Fibroblast of upper back skin (primary cell): ENCODE measurements around the gene XDH.

Experiments
- DNase-seq: peaks from one replicate; pipeline ENCODE4 v3.0.0-alpha.2; 2013

Gene XDH

GRCh38 chr2:31414601-31415241 is at the start of gene XDH:
Gene XDH (minus strand): TSS chr2:31414742. CDS start chr2:31414666, 76 bp downstream.
- DNase-seq = no peak

- no peak for DNase-seq
These were observed 43.1 kb upstream of the XDH start for GRCh38 chr2:31457651-31458050.

- DNase-seq = peak; percentile 67
These were observed 32.3 kb upstream of the XDH start for GRCh38 chr2:31446848-31447247.

- peak; percentile 6 for DNase-seq
These were observed 27.8 kb upstream of the XDH start for GRCh38 chr2:31442376-31442775.

GRCh38 chr2:31440764-31441163 is 26.2 kb upstream of the XDH start:
- peak; percentile 97 for DNase-seq

GRCh38 chr2:31434911-31435310 is 20.4 kb upstream of the XDH start:
- no peak for DNase-seq

GRCh38 chr2:31433541-31433940 is 19.0 kb upstream of the XDH start:
- no peak for DNase-seq

GRCh38 chr2:31430439-31431165 is 16.1 kb upstream of the XDH start:
- DNase-seq = no peak

GRCh38 chr2:31429759-31430438 is 15.4 kb upstream of the XDH start:
- no peak for DNase-seq

- DNase-seq = no peak
These were observed 14.5 kb upstream of the XDH start for GRCh38 chr2:31429040-31429439.

- no peak for DNase-seq
These were observed 13.5 kb upstream of the XDH start for GRCh38 chr2:31428001-31428418.

GRCh38 chr2:31426096-31426495 is 11.6 kb upstream of the XDH start:
- no peak for DNase-seq

GRCh38 chr2:31421634-31422033 is 7.1 kb upstream of the XDH start:
- no peak for DNase-seq

GRCh38 chr2:31420936-31421335 is 6.4 kb upstream of the XDH start:
- peak; percentile 40 for DNase-seq

- no peak for DNase-seq
These were observed 4.8 kb upstream of the XDH start for GRCh38 chr2:31419386-31419785.

GRCh38 chr2:31415421-31415820 is 879 bp upstream of the XDH start:
- DNase-seq = no peak

GRCh38 chr2:31413862-31414550 is 536 bp downstream of the XDH start:
- DNase-seq = peak; percentile 16

- DNase-seq = no peak
These were observed 1.5 kb downstream of the XDH start for GRCh38 chr2:31413025-31413424.

GRCh38 chr2:31411771-31412170 is 2.8 kb downstream of the XDH start:
- no peak for DNase-seq

- DNase-seq = no peak
These were observed 7.8 kb downstream of the XDH start for GRCh38 chr2:31406593-31407385.

- DNase-seq = no peak
These were observed 9.7 kb downstream of the XDH start for GRCh38 chr2:31404827-31405226.

GRCh38 chr2:31404302-31404701 is 10.2 kb downstream of the XDH start:
- DNase-seq = no peak

- DNase-seq = peak; percentile 19
These were observed 12.2 kb downstream of the XDH start for GRCh38 chr2:31402388-31402787.
